GM06990 (cell line): ENCODE data around the gene MYO15B.

Experiments used
- DNase-seq: peaks from one replicate; pipeline ENCODE4 v3.0.0-alpha.2; 2011; ENCODE audit not compliant: insufficient read length; ENCODE audit errors: extremely low read depth
- H3K27me3 ChIP-seq: replicated peaks from 2 replicates; pipeline ENCODE4 v1.6.0; 2011; ENCODE audit warnings: low read length; ENCODE audit not compliant: control insufficient read depth, insufficient read depth
- H3K36me3 ChIP-seq: 2 replicates; pipeline ENCODE4 v1.5.1; 2011; ENCODE audit warnings: low read length; ENCODE audit not compliant: control insufficient read depth, insufficient read depth
- H3K4me3 ChIP-seq: replicated peaks from 2 replicates; pipeline ENCODE4 v1.5.1; 2011; ENCODE audit warnings: low read depth, mild to moderate bottlenecking, control low read depth, low read length
- TF ChIP-seq, protein P1 (sequence below): IDR thresholded peaks from 2 replicates; pipeline ENCODE4 v1.5.1; 2011; ENCODE audit warnings: low read length, control low read depth, mild to moderate bottlenecking, inconsistent platforms; ENCODE audit not compliant: insufficient read depth, poor library complexity, severe bottlenecking

MYO15B gene

DNA sequence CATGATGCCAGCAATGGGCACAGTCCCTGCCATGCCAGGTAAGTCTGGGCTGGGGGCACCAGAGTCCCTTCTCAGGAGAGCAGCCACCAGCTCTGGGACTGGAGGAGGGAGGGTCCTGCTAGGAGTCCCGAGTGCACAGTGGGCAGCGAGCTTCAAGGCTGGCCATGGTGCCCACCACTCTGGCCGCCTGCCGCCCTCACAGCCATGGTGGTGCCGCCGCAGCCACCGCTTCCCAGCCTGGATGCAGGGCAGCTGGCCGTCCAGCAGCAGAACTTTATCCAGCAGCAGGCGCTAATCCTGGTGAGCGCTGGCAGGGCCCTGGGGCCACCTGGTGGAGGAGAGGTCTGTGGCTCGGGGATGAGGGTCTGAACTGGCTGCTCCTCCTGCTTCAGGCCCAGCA, 27.7 kb downstream of the MYO15B start:
- H3K36me3 ChIP-seq, result no peaks in the 10 kb centered on the region
- H3K4me3 ChIP-seq, result no peak overlapping the region
- no peaks in the 10 kb centered on the region; the same call in 1 of the 2 replicates for H3K27me3 ChIP-seq
- TF ChIP-seq, protein P1, sequence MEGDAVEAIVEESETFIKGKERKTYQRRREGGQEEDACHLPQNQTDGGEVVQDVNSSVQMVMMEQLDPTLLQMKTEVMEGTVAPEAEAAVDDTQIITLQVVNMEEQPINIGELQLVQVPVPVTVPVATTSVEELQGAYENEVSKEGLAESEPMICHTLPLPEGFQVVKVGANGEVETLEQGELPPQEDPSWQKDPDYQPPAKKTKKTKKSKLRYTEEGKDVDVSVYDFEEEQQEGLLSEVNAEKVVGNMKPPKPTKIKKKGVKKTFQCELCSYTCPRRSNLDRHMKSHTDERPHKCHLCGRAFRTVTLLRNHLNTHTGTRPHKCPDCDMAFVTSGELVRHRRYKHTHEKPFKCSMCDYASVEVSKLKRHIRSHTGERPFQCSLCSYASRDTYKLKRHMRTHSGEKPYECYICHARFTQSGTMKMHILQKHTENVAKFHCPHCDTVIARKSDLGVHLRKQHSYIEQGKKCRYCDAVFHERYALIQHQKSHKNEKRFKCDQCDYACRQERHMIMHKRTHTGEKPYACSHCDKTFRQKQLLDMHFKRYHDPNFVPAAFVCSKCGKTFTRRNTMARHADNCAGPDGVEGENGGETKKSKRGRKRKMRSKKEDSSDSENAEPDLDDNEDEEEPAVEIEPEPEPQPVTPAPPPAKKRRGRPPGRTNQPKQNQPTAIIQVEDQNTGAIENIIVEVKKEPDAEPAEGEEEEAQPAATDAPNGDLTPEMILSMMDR, result no peak
- no peak for DNase-seq

DNA sequence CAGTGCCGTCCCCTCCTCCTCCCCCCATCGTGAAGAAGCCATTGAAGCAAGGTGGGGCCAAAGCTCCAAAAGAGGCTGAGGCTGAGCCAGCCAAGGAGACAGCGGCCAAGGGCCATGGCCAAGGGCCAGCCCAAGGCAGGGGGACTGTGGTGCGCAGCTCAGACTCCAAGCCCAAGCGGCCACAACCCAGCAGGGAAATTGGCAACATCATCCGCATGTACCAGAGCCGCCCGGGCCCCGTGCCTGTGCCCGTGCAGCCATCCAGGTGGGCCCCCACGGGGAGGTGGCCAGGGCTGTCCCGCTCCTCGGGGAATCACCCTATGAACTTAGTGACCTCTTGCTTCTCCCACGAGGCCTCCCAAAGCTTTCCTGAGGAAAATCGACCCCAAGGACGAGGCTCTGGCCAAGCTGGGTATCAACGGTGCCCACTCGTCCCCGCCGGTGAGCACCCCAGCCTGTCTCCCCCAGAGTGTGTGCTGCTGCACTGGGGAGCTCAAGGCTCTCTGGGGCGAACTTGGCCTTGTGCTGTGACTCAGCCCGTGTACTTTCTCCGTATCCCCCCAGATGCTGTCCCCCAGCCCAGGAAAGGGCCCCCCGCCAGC, 29.0 kb downstream of the MYO15B start:
- DNase-seq, result no peak
- TF ChIP-seq, protein P1, result no peak
- Histone ChIP-seq H3K4me3 (no peak overlapping the region), H3K36me3 (no peaks in the 10 kb centered on the region), H3K27me3 (no peaks in the 10 kb centered on the region; the same call in 1 of the 2 replicates)

GRCh38 chr17:75617218-75617617, 29.6 kb downstream of the MYO15B start:
- no peak for DNase-seq
- Histone ChIP-seq H3K4me3 (no peak overlapping the region), H3K27me3 (no peaks in the 10 kb centered on the region; the same call in 1 of the 2 replicates), H3K36me3 (no peaks in the 10 kb centered on the region)
- TF ChIP-seq, protein P1, result no peak

DNA sequence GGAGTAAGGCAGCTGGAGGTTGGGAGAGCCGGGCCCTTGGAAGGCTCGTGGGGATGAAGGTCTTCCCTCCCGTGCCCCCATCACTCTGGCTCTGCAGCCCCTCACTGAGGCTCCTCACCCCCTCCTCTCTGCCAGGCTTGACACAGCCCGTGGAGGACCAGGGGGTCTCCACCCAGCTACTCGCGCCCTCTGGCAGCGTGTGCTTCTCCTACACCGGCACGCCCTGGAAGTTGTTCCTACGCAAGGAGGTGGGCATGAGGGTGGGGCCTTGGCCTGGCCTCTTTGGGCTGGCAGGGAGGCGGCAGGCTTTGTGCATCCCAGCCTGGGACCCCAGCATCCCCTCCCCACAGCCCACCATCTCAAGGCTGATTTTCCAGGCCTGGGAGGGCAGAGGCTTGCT, 30.1 kb downstream of the MYO15B start:
- no peak for DNase-seq
- Histone ChIP-seq H3K27me3 (no peaks in the 10 kb centered on the region; the same call in 1 of the 2 replicates), H3K4me3 (no peak overlapping the region), H3K36me3 (no peaks in the 10 kb centered on the region)
- TF ChIP-seq, protein P1, result no peak

- DNase-seq, result no peak
- Histone ChIP-seq H3K36me3 (no peaks in the 10 kb centered on the region), H3K4me3 (no peak overlapping the region), H3K27me3 (no peaks in the 10 kb centered on the region; the same call in 1 of the 2 replicates)
- TF ChIP-seq, protein P1, result peak; percentile 70
Observed at GRCh38 chr17:75619506-75620431, 32.2 kb downstream of the MYO15B start.
